ENCODE measurements around the gene CNN1. TPM values are rescaled to one million over a fixed set of nuclear protein-coding genes. Genes with fewer than 3 reads are reported as not detected.

The CNN1 gene
- polyA plus RNA-seq, 1 of the 3 experiments (the other 2 are of a cell fraction), result 4.6 TPM

- Histone ChIP-seq H3K9me2 (no peaks in the 10 kb centered on the region), H3K4me1 (ENCODE audit: control insufficient read depth in 1 of 2, insufficient read depth in 2 of 2, low read depth in 1 of 2, low read length in 1 of 2) (peaks cover 9 to 12% of the 10 kb centered on the region in 2 experiments; a peak in 2 of 4 replicates), H4K20me1 (ENCODE audit: insufficient read depth) (no peaks in the 10 kb centered on the region), H2AFZ (ENCODE audit: low read depth) (peak overlapping the region; percentile 83), H3K79me2 (ENCODE audit: insufficient read depth) (peaks cover 22% of the 10 kb centered on the region; the same call in 1 of the 2 replicates), H3K27me3 (ENCODE audit: insufficient read depth) (no peaks in the 10 kb centered on the region), H3K4me3 (ENCODE audit: low read depth in 2 of 2, low read length in 1 of 2) (peak overlapping the region; percentile 64 to 78), H3K27ac (ENCODE audit: low read depth in 2 of 2, low read length in 1 of 2) (peak overlapping the region; percentile 84 to 89), H3K4me2 (peak overlapping the region; percentile 88), H3F3A (replicated peaks; ENCODE audit: insufficient read depth) (peaks cover 7% of the 10 kb centered on the region), H3K9me3 (no peaks in the 10 kb centered on the region), H3K9ac (peak overlapping the region; percentile 96), H3K36me3 (replicated peaks in 1 of 2; ENCODE audit: control insufficient read depth in 1 of 2, insufficient read depth in 2 of 2, low read length in 1 of 2) (peaks cover 0 to 2% of the 10 kb centered on the region in 2 experiments)
- WGBS (ENCODE audit: low lambda C conversion rate), result 32% methylated on average over 5 of the region's 20 CpGs
- CTCF ChIA-PET, result interaction anchor here (0.9 to 2.1 kb wide), 3 partner anchors 11 to 124 kb away, joined by 3 to 8 read pairs (median 4); no protein-coding TSS in a partner anchor
- DNase-seq, result no peak
- POLR2A ChIA-PET, result interaction anchor here (1.2 kb wide), 1 partner anchor 25 kb away, joined by 3 read pairs; the partner anchor contains the start of gene ELAVL3
- TF ChIP-seq JUND (IDR thresholded peaks at IDR 0.05) (no peak), RCOR1 (IDR thresholded peaks at IDR 0.05; ENCODE audit: low read length) (no peak), SMC3 (IDR thresholded peaks at IDR 0.05; ENCODE audit: low read depth, low read length) (no peak), MXI1 (IDR thresholded peaks at IDR 0.05; ENCODE audit: low read depth, low read length) (no peak), FOXM1 (IDR thresholded peaks at IDR 0.05; ENCODE audit: low read depth) (no peak), FOXJ3 (CRISPR knock-in tag; IDR thresholded peaks at IDR 0.05) (no peak), GABPA (IDR thresholded peaks at IDR 0.05; ENCODE audit: low read depth) (no peak), IRF3 (IDR thresholded peaks at IDR 0.05; ENCODE audit: low read depth, low read length) (no peak), CHD2 (IDR thresholded peaks at IDR 0.05; ENCODE audit: low read length, partially characterized antibody) (no peak), FOSL2 (IDR thresholded peaks at IDR 0.05; ENCODE audit: borderline replicate concordance, low read depth) (no peak), REST (IDR thresholded peaks at IDR 0.05; ENCODE audit: low read depth, low read length) (no peak), PBX3 (IDR thresholded peaks at IDR 0.05) (no peak), TEAD4 (IDR thresholded peaks at IDR 0.05; ENCODE audit: borderline replicate concordance, insufficient read depth) (no peak), GATA2 (CRISPR knock-in tag; IDR thresholded peaks at IDR 0.05) (no peak), TAF1 (IDR thresholded peaks at IDR 0.05; ENCODE audit: borderline replicate concordance, low read depth, low read length) (no peak), SIN3A (IDR thresholded peaks at IDR 0.05; ENCODE audit: borderline replicate concordance, low read depth, low read length) (no peak)
Measured at GRCh38 chr19:11506101-11506555, 32.5 kb upstream of the CNN1 start.
